ENCODE measurements around the gene RAD51C.
"Not testable (repeated sequence)": the region's sequence is repeated elsewhere in the genome, so short reads cannot be mapped to it uniquely, and the experiment has no call there.

Gene RAD51C

DNA sequence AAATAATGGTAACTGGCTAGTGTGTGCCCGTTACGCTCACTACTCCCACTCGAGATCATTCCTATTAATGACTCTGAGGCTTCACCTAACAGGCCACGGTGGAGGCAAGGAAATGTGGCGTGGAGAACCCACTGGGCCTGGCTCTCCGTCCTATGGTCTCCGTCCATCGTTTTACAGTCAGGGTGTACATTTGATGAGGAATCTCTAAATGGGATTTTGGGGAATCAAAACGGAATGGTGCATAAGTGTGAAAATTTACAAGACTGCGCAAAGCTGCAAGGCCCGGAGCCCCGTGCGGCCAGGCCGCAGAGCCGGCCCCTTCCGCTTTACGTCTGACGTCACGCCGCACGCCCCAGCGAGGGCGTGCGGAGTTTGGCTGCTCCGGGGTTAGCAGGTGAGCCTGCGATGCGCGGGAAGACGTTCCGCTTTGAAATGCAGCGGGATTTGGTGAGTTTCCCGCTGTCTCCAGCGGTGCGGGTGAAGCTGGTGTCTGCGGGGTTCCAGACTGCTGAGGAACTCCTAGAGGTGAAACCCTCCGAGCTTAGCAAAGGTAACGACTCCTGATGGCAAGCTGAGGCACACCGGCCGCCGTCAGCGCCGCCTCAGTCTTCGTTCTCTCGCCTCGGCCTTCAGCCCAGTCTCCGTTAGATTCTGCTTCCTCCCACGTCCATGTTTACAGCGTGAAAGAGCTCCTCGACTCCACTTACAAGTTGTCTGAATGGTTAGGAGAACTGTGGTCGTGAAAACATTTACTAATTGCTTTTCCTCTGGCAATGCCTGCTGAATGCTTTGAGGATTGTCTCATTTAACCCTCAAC is at the start of gene RAD51C:
Gene RAD51C (plus strand): TSS at position 364 of the 817 bp plus-strand sequence. CDS start 42 bp downstream, at position 406.
- DNase-seq = peak; percentile 55 to 83 (median 75)

GRCh38 chr17:58643147-58643546 is 49.3 kb upstream of the RAD51C start:
- no peak for DNase-seq

DNA sequence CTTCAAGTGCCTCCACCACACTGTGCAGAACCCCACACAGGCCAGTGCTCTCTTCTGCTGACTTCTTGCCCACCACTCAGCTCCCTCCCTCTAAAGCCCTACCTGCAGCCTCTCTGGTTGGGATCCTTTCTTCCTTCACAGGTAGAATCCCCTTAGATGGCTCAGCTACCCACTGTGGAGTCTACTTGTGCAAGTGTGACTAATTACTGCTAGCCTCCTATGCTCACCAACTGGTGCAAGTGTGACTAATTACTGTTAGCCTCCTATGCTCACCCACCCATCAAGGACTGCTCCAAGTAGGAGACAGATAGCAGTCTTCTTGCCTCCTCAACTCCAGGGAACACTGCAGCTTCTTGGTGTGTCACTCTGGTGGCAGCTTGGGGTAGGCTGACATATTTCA is 44.2 kb upstream of the RAD51C start:
- no peak for DNase-seq

DNA sequence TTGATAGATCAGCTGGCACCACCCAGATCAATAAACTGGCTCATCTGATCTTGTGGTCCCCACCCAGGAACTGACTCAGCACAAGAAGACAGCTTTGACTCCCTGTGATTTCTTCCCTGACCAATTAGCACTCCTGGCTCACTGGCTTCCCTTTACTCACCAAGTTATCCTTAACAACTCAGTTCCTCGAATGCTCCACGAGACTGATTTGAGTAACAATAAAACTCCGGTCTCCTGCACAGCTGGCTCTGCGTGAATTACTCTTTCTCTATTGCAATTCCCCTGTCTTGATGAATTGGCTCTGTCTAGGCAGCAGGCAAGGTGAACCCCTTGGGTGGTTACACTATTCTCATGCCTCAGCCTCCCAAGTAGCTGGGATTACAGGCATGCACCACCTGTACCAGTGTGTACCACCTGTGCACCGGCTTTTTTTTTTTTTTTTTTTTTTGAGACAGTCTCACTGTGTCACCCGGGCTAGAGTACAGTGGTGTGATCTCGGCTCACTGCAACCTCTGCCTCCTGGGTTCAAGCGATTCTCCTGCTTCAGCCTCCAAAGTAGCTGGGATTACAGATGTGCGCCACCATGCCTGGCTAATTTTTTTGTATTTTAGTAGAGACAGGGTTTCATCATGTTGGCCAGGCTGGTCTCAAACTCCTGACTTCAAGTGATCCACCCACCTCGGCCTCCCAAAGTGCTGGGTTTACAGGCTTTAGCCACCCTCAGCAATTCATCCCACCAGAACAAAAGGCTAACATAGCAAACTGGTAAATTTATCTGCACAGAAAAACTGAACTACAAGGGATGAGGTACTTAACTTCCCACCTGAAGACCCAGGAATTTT is 34.2 kb upstream of the RAD51C start:
- peak in 1 of 6 experiments; percentile 3 for DNase-seq

DNA sequence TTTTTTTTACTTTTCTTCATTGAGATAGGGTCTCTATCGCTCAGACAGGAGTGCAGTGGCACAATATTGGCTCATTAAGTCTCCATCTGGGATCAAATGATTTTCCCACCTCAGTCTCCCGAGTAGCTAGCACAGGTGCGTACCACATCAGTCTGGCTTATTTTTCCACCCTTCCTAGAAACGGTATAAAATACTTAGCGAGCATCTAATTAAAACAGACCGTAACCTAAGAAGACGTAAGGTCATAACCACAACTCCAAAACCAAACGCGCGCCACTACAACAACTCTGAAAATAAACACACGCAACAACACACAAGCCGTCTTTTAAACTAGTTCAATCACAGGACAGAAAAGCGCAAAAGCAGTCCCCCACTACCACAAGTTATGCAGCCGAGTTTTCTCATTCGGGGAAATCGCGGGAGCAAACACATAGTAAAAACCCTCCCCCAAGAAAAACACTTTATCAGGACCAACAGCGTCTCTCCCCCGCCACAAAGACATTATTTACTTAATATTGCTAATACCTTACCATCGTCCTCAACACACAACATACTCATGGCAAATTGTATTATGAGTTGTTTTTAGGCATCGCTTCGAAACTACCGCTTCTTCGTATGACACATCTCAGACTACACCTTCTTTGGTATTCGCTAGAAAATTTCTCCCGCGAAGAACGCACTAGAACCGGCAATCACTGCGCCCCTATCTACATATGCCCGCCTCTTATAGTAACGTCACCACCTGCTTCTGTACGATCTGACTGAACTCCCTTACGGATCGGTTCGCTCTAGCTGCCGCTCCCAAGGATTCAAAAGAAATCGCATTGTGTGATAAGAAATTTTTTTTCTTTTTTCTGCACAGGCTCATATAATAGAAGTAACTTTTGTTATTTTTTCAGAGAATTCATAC is 33.3 kb upstream of the RAD51C start:
- peak; percentile 59 to 89 (median 76) for DNase-seq

DNA sequence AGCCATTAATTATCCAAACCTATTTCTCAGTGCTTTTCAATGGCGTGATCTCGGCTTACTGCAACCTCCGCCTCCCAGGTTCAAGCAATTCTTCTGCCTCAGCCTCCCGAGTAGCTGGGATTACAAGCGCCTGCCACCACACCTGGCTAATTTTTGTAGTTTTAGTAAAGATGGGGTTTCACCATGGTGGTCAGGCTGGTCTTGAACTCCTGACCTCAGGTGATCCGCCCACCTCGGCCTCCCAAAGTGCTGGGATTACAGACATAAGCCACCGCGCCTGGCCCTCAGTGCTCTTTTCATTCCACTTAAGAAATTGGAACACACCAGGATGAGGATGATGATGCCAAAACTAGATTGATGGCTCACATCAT is 32.7 kb upstream of the RAD51C start:
- not testable (repeated sequence) for DNase-seq

- DNase-seq = no peak
Observed at GRCh38 chr17:58660621-58661020, 31.8 kb upstream of the RAD51C start.

DNA sequence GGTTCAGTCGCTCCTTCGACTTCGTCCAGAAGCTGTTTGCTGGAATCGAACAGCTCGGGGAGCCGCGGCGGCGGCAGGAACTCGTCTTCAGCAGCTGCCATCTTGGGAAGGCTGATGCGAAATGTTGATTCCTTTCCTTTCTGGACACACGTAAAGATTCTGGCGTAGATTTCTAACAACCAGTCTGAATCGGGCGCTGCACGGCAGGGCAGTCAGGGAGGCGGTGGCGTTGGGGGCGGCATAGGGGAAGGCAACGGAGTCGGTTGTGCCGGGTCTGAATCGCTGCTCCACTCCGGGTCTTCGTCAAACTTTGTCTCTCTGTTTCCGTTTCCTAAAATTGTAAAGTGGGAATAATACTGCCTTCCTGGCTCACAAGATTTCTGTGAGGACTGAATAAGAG is 30.9 kb upstream of the RAD51C start:
- no peak for DNase-seq

DNA sequence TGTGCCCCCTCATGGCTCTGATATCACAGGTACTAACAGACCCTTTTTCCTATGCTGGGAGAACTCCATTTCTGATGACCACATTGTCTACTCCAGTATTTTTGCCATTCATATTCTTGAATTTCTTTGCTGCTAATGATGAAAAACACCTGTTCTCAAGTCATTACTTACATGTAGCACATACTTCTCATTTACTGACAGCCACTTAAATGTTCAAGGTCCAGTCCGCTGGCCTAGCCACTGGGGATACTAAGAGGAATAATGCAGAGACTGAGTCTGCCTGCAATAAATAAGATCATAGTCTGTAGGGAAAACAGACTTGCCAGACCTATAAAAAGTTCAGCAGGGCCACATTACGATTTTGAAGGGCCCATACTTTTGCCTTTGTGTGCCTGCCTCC is 28.1 kb upstream of the RAD51C start:
- no peak for DNase-seq

DNA sequence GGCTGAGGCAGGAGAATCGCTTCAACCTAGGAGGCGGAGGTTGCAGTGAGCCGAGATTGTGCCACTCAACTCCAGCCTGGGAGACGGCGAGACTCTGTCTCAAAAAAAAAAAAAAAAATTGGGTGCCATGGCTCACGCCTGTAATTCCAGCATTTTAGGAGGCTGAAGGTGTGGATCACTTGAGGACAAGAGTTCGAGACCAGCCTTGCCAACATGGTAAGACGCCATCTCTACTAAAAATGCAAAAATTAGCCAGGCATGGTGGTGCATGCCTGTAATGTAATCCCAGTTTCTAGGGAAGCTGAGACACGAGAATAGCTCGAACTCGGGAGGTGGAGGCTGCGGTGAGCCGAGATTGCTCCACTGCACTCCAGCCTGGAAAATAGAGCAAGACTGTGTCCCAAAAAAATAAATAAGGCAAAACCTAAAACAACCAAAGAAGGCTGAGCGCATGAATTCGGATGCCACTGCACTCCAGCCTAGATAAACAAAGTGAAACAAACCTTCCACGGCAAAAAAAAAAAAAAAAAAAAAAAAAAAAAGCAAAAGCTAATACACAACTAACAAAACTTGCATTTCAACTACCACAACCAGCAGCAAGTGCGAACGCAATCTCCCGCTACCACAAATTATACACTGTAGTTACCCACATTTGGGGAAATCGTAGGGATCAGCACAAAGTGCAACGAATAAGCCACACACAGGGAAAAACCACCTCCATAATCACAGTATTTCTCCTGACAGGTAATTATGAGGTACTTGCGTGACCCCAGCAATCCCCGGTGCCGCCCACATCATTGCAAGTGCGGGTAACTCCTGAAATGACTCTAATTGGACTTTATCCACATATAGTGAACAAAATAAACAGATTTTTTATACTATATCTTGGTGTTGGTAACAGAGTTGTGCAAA is 26.2 kb upstream of the RAD51C start:
- DNase-seq = no peak

- peak in 3 of 6 experiments; percentile 10 to 35 (median 13) for DNase-seq
Observed at GRCh38 chr17:58666858-58667267, 25.5 kb upstream of the RAD51C start.

GRCh38 chr17:58667934-58668597 is 24.3 kb upstream of the RAD51C start:
- no peak for DNase-seq

DNA sequence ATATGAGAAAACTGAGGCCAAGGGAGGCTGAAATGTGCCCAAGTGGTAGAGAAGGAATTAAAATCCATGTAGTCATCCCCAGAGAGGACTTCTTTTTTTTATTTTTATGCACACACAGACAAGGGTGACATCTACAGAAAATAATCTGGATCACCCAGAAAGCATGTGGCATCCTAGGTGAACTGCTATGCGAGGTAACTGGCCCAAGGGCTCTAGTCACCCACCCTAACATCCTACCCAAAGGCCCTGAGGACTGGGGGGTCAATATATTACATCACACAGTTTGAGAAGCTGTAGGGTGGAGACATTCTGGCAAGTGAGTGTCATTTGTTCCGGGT is 23.8 kb upstream of the RAD51C start:
- no peak for DNase-seq

GRCh38 chr17:58669853-58670252 is 22.5 kb upstream of the RAD51C start:
- DNase-seq = no peak

DNA sequence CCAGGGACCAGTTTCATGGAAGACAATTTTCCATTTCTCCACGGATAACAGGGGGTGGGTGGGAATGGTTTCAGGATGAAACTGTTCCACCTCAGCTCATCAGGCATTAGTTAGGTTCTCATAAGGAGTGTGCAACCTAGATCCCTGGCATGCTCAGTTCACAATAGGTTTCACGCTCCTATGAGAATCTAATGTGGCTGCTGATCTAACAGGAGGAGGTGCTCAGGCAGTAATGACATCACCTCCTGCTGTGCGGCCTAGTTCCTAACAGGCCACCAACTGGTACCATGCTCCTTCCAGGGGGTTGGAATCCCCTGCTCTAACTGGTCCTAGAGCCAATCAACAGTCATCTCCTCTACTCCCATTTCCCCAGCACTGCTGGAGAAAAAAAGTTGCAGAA is 20.4 kb upstream of the RAD51C start:
- no peak for DNase-seq

- no peak for DNase-seq
Observed at GRCh38 chr17:58677194-58677880, 15.1 kb upstream of the RAD51C start.

- not testable (repeated sequence) for DNase-seq
Observed at GRCh38 chr17:58678287-58678686, 14.1 kb upstream of the RAD51C start.

DNA sequence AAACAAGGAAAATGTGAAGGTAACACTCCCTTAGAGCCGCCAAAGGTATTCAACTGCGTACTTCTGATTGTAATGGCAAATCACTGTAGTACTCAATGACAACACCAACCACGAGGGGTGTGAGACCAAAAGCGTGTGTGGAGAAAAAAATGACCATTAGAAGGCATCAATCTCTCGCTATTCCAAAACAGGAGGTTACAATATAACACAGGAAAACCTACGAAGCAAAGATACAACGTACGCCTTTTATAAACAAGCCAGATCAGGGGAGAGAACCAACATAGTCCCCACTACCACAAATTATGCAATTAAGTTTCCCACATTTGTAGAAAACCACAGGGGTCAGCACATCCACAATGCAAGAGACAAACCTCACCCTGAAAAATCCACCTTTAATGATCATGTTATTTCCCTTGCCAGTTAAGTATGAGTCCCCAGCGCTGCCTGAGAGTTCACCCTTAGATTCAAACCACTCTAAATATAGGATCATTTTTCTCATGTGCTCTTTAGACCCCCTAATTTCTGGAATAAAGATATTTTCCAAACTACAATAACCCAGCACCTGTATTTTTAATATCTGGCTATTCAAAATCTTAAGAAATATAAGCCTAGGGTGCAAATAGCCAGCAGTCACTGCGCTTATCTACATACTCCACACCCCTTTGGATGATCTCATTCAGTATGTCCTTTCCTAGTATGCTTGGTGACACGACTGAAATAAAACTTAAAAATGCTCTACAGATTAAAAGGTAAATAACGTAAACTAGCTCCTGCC is 13.0 kb upstream of the RAD51C start:
- DNase-seq = no peak

- no peak for DNase-seq
Observed at GRCh38 chr17:58680038-58680369, 12.4 kb upstream of the RAD51C start.

- DNase-seq = no peak
Observed at GRCh38 chr17:58684003-58684402, 8.4 kb upstream of the RAD51C start.

All from stimulated activated naive CD4-positive, alpha-beta T cell (primary cell).